PC-9 (cell line): ENCODE measurements around the gene SOX13. TPM values are rescaled to one million over a fixed set of nuclear protein-coding genes. Genes with fewer than 3 reads are reported as not detected.

Experiments
- BruUV-seq: library from RNA; stranded (reverse); fragments of 400-500 nt; replicated peaks from 2 replicates; lab custom pipeline; 2021; lab: Mats Ljungman, UMichigan
- CTCF ChIA-PET: fragments of 300-600 bp; sonication (Branson Sonifier 250); formaldehyde crosslinking; loops from one replicate; lab custom pipeline; 2022; ENCODE audit warnings: antibody characterized with exemption; lab: Charles Lee
- POLR2A ChIA-PET: fragments of 300-600 bp; sonication (Branson Sonifier 250); formaldehyde crosslinking; loops from one replicate; lab custom pipeline; 2022; ENCODE audit warnings: antibody characterized with exemption; ENCODE audit not compliant: unreplicated experiment; lab: Charles Lee
- DNase-seq, 2 experiments: peaks; one replicate each; pipeline versions ENCODE4 v3.0.0 to v3.0.0-alpha.2; 2015 to 2022; ENCODE audit warnings: mixed read lengths in 1 of 2
- H2AFZ ChIP-seq: fragments of 200-600 bp; sonication (generic); 2 replicates; pipeline ENCODE4 v1.8.1; 2017; ENCODE audit warnings: antibody characterized with exemption
- H3F3A ChIP-seq: fragments of 200-600 bp; sonication (generic); 2 replicates; pipeline ENCODE4 v1.8.1; 2017; ENCODE audit warnings: antibody characterized with exemption, mild to moderate bottlenecking, low read depth; ENCODE audit not compliant: insufficient read depth
- H3K27ac ChIP-seq: fragments of 200-600 bp; sonication (generic); 2 replicates; pipeline ENCODE4 v1.6.1; 2016; ENCODE audit warnings: mixed run types
- H3K27me3 ChIP-seq: fragments of 200-600 bp; sonication (generic); 2 replicates; pipeline ENCODE4 v1.6.1; 2016; ENCODE audit warnings: low read depth, mixed run types; ENCODE audit not compliant: insufficient read depth
- H3K36me3 ChIP-seq: fragments of 200-600 bp; sonication (generic); 2 replicates; pipeline ENCODE4 v1.6.1; 2016; ENCODE audit warnings: low read depth, mixed run types
- H3K4me1 ChIP-seq: fragments of 200-600 bp; sonication (generic); replicated peaks from 2 replicates; pipeline ENCODE4 v1.6.1; 2016; ENCODE audit warnings: mixed run types; ENCODE audit not compliant: insufficient read depth
- H3K4me2 ChIP-seq: fragments of 200-600 bp; sonication (generic); 2 replicates; pipeline ENCODE4 v1.6.1; 2017; ENCODE audit warnings: mixed run types
- H3K4me3 ChIP-seq: fragments of 200-600 bp; sonication (generic); 2 replicates; pipeline ENCODE4 v1.6.1; 2016; ENCODE audit warnings: mixed run types
- H3K79me2 ChIP-seq: fragments of 200-600 bp; sonication (generic); 2 replicates; pipeline ENCODE4 v1.6.1; 2017; ENCODE audit warnings: low read depth, mixed run types
- H3K9me2 ChIP-seq: fragments of 200-600 bp; sonication (generic); 2 replicates; pipeline ENCODE4 v1.8.1; 2017; ENCODE audit warnings: mild to moderate bottlenecking; ENCODE audit not compliant: insufficient read depth
- H3K9me3 ChIP-seq: fragments of 200-600 bp; sonication (generic); 2 replicates; pipeline ENCODE4 v1.8.1; 2016; ENCODE audit warnings: low read depth; ENCODE audit not compliant: insufficient read depth
- H4K20me1 ChIP-seq: fragments of 200-600 bp; sonication (generic); 2 replicates; pipeline ENCODE4 v1.8.1; 2017; ENCODE audit not compliant: insufficient read depth
- CTCF ChIP-seq: fragments of 200-600 bp; sonication (generic); conservative IDR thresholded peaks from 2 replicates; pipeline ENCODE4 v1.6.1; 2017; ENCODE audit warnings: mixed run types, antibody characterized with exemption, mild to moderate bottlenecking, moderate library complexity
- EZH2 ChIP-seq: fragments of 200-600 bp; sonication (generic); IDR thresholded peaks from 2 replicates; pipeline ENCODE4 v1.8.0; 2017; ENCODE audit warnings: antibody characterized with exemption, low read depth
- intact Hi-C: fragments of 100-400 bp; cut with micrococcal nuclease; formaldehyde crosslinking; loops from one replicate; pipeline ENCODE4 v1.10.0; 2022; ENCODE audit not compliant: unreplicated experiment
- total RNA-seq: library from RNA; stranded (reverse); gene quantifications from 2 replicates; pipeline ENCODE4 v1.2.3, GENCODE V29; 2021

The SOX13 gene
- total RNA-seq, 1 experiment from 2014 or later: 89.9 TPM

GRCh38 chr1:204051258-204051657 lies 21.7 kb upstream of the SOX13 start:
- Histone ChIP-seq H2AFZ (no peak overlapping the region), H3K27me3 (no peaks in the 10 kb centered on the region), H3K4me2 (no peak overlapping the region), H3K36me3 (no peaks in the 10 kb centered on the region), H3K4me3 (no peak overlapping the region), H3F3A (peaks cover 15% of the 10 kb centered on the region), H3K27ac (no peak overlapping the region), H3K9me2 (no peaks in the 10 kb centered on the region), H4K20me1 (no peaks in the 10 kb centered on the region), H3K79me2 (no peaks in the 10 kb centered on the region), H3K9me3 (no peaks in the 10 kb centered on the region), H3K4me1 (peaks cover 8% of the 10 kb centered on the region)
- no peak for TF ChIP-seq CTCF
- no peak for DNase-seq
- intact Hi-C loops: no loop called here
- BruUV-seq: no TSS peak
- CTCF ChIA-PET: no interaction called here
- POLR2A ChIA-PET: no interaction called here

- BruUV-seq: no TSS peak
- Histone ChIP-seq H3K9me2 (no peaks in the 10 kb centered on the region), H3K27ac (no peak overlapping the region), H3K4me2 (no peak overlapping the region), H3K36me3 (no peaks in the 10 kb centered on the region), H3K4me3 (no peak overlapping the region), H3F3A (peaks cover 20% of the 10 kb centered on the region), H4K20me1 (no peaks in the 10 kb centered on the region), H3K27me3 (no peaks in the 10 kb centered on the region), H2AFZ (no peak overlapping the region), H3K79me2 (no peaks in the 10 kb centered on the region), H3K9me3 (no peaks in the 10 kb centered on the region), H3K4me1 (peaks cover 12% of the 10 kb centered on the region)
- POLR2A ChIA-PET: no interaction called here
- no peak for TF ChIP-seq CTCF
- no peak for TF ChIP-seq EZH2
- DNase-seq: no peak
- intact Hi-C loops: no loop called here
- CTCF ChIA-PET: no interaction called here
Measured at GRCh38 chr1:204051718-204052117, 21.2 kb upstream of the SOX13 start.

GRCh38 chr1:204053893-204054292 lies 19.0 kb upstream of the SOX13 start:
- ChIA-PET CTCF (no interaction called here), POLR2A (no interaction called here)
- Histone ChIP-seq H3K4me3 (no peak overlapping the region), H3K4me2 (no peak overlapping the region), H3K9me2 (no peaks in the 10 kb centered on the region), H3K36me3 (no peaks in the 10 kb centered on the region), H4K20me1 (no peaks in the 10 kb centered on the region), H3K9me3 (no peaks in the 10 kb centered on the region), H3F3A (peaks cover 36% of the 10 kb centered on the region), H3K27me3 (no peaks in the 10 kb centered on the region), H3K27ac (no peak overlapping the region), H2AFZ (no peak overlapping the region), H3K79me2 (no peaks in the 10 kb centered on the region), H3K4me1 (peaks cover 34% of the 10 kb centered on the region)
- no TSS peak for BruUV-seq
- intact Hi-C loops: no loop called here
- TF ChIP-seq EZH2 (no peak), CTCF (no peak)
- DNase-seq: no peak
